Motor neuron (in vitro differentiated cells): Measurements from ENCODE around the gene TAF1B. TPM values are rescaled to one million over a fixed set of nuclear protein-coding genes. Genes with fewer than 3 reads are reported as not detected.

Experiments
- ATAC-seq, 8 experiments: fragments of 200-7000 bp; cut with Tn5 transposase; replicated peaks in 6 of 8; 2 replicates each; pipeline ENCODE4 v1.8.0; 2021; ENCODE audit warnings: mild to moderate bottlenecking in 8 of 8, moderate library complexity in 8 of 8
- H3K27ac ChIP-seq, 2 donors: fragments of 250-450 bp; sonication (Bioruptor Pico); 2 replicates each; pipeline ENCODE4 v1.9.0; 2021; ENCODE audit warnings: antibody characterized with exemption in 2 of 2, mild to moderate bottlenecking in 2 of 2, moderate library complexity in 1 of 2
- H3K4me1 ChIP-seq, 2 donors: fragments of 250-450 bp; sonication (Bioruptor Pico); replicated peaks in 1 of 2; 2 replicates each; pipeline ENCODE4 v1.6.1; 2021; ENCODE audit warnings: antibody characterized with exemption in 2 of 2, mild to moderate bottlenecking in 2 of 2, moderate library complexity in 1 of 2
- H3K4me3 ChIP-seq, 5 donors: fragments of 250-450 bp; sonication (Bioruptor Pico); 2 replicates each; pipeline ENCODE4 v1.9.0; 2021; ENCODE audit warnings: antibody characterized with exemption in 5 of 5, mild to moderate bottlenecking in 5 of 5, moderate library complexity in 4 of 5
- WGBS, 10 experiments: fragments of 450-650 bp; shearing (Covaris generic); methylation state at CpG; one replicate each; pipeline ENCODE4 v1.0.0; 2022; 5-methylcytosine and 5-hydroxymethylcytosine counted together
- in situ Hi-C, 9 experiments: fragments of 400-800 bp; cut with MboI; loops; one replicate each; pipeline ENCODE4 v1.15.0; 2021; ENCODE audit warnings: low sequenced_read_pairs in 9 of 9, low pct_unique_long_range_greater_than_20kb in 2 of 9; ENCODE audit not compliant: unreplicated experiment in 9 of 9
- total RNA-seq, 8 experiments: library from RNA; unstranded; fragments of 300-600 nt; gene quantifications; 2 replicates each; pipeline versions ENCODE4 v1.2.3 to v1.2.4, GENCODE V29; 2022

TAF1B gene
- total RNA-seq, 8 experiments from 2014 or later = 11.8 to 33.1 (median 16.8) TPM

DNA sequence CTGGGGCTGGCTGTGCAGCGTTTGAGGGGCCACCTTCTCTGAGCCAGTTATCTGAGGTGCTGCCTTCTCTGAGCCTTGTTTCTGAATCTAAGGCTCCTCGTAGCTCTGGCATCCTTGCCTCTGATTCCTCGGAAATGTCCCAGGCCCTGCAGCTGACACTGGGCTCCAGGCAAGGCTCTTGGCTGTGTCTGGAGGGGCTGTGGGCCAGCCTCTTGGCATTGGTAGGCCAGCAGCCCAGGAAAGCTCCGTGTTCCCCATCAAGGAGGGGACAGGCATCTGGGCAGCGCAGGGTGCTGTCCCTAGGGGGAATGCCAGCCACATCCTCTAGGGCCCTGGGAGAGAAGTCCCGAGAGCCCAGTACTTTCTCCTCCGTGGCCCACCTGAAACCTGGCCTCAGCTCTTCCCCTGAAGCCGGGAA lies 40.7 kb upstream of the TAF1B start:
- in situ Hi-C loops = loop anchor here in 5 of 9 experiments (25.0 kb wide), 3 partner anchors 235 to 635 kb away; partner anchors contain the start of genes KLF11 (in 3 of the 5) and ODC1 (in 1 of the 5)
- ATAC-seq = no peak
- peaks cover 3 to 13% of the 10 kb centered on the region in 2 donors for H3K4me1 ChIP-seq

DNA sequence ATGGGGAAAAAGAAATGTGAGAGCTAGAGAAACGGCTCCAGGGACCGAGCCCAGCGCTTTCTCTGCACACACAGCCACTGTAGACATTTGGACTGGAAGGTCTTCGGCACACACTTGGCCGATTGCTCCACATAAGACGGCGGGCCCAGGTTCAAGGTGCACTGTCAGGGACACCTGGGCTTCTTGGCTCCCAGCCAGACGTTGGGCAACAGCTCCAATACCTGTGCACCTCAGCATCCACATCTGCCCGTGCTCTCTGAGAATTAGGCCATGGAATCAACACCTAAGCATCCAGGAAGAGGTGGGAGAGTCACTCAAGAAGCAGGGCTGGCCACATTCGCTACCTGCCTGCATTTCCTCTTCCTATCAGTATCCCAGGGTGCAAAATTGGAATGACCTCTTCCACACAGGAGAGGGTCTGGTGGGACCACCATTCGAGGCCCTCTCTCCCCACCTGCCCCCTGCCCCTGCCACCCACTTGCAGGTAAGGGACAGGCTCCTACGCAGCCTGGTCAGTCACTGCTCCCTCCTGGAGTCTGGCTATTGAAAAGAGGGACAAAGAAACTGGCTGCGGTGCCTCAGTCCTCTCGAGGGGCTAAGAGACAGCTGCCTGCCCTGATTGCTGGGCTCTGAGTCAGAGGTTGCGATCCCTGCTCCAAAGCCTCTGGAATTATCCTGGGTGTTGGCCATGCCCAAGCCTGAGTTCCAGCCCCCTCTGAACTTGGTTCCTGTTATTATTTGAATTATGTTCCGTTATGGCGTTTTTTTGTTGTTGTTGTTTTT lies 40.1 kb upstream of the TAF1B start:
- peaks cover 3 to 13% of the 10 kb centered on the region in 2 donors for H3K4me1 ChIP-seq
- in situ Hi-C loops = loop anchor here in 5 of 9 experiments (25.0 kb wide), 3 partner anchors 234 to 634 kb away; partner anchors contain the start of genes KLF11 (in 3 of the 5) and ODC1 (in 1 of the 5)
- 53 to 100% (median 68%) methylated on average over 2 to 11 of the region's 17 CpGs; no CpG with 5 or more reads in 3 of the 10 experiments for WGBS, 10 experiments

More for the DNA sequence above, 40.7 kb upstream of the TAF1B start:
- no peak overlapping the region for H3K27ac ChIP-seq
- H3K4me3 ChIP-seq = no peak overlapping the region
- 27 to 100% (median 87%) methylated on average over 1 to 6 of the region's 8 CpGs; no CpG with 5 or more reads in 2 of the 10 experiments for WGBS, 10 experiments

DNA sequence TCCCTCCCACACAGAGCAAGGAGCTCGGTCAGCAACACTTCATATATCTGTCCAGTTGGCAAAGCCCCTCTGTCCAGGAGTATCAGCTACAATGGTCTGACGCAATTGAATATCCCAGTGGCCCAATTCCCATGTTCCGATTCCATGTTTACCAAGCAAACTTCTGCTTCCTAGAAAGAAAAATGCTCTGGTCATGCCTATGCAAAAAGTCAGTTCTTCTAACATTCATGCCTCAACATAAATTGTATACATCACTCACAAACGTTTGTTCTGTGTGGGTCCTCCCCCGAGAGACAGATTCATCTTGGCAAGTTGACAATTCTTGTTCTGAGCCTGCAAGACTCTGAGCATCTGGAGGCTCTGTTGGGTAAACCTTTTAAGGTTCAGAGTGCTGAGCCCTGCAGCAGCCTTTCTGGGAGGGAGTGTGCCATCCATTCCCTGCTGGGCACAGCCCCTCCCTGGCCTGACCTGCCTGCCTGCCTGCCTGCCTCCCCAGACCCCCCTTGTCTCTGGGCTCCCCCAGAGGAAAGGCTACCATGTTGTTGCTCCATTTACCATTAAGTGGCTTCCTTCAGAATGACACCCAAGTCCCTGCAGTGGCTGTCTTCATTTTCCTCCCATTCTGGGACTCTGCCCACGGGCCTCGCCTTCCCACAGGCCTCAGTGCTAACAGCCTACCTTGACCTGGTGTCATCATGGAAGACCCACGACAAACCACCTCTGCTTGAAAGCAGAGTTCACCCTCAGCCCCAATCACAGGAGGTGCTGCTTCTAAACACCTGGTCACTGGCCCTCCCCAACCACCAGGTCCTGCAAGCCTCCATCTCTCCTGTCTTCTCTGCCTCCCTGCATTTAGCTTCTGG lies 37.6 kb upstream of the TAF1B start:
- in situ Hi-C loops = loop anchor here in 5 of 9 experiments (25.0 kb wide), 3 partner anchors 232 to 632 kb away; partner anchors contain the start of genes KLF11 (in 3 of the 5) and ODC1 (in 1 of the 5)
- H3K4me3 ChIP-seq = no peak overlapping the region
- ATAC-seq = peak in 5 of 8 experiments; percentile 9 to 53 (median 26)
- 0 to 80% (median 52%) methylated on average over 1 to 5 of the region's 8 CpGs; no CpG with 5 or more reads in 3 of the 10 experiments for WGBS, 10 experiments
- H3K4me1 ChIP-seq = peaks cover 2 to 13% of the 10 kb centered on the region in 2 donors
- no peak overlapping the region for H3K27ac ChIP-seq

More for the DNA sequence above, 40.1 kb upstream of the TAF1B start:
- H3K27ac ChIP-seq = no peak overlapping the region
- no peak for ATAC-seq
- no peak overlapping the region for H3K4me3 ChIP-seq

DNA sequence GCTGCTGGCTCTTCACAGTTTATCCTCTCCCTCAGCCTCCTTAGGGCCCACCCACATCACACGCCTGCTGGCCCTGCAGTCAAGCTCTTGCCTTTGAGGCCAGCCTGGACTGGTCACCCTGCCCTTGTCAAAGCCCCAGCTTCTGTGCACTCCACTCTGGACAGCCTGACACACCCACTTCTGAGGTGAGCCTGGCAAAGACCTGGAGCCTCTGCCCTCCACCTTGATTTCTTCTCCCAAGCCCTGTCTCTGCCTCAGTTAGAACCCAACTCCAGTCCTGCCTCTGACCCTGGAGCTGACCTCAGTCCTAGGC lies 37.0 kb upstream of the TAF1B start:
- in situ Hi-C loops = loop anchor here in 5 of 9 experiments (25.0 kb wide), 3 partner anchors 231 to 631 kb away; partner anchors contain the start of genes KLF11 (in 3 of the 5) and ODC1 (in 1 of the 5)
- WGBS, 10 experiments = 60 to 71% methylated on average over 1 of the region's 1 CpG; no CpG with 5 or more reads in 8 of the 10 experiments
- Histone ChIP-seq H3K4me3 (no peak overlapping the region), H3K4me1 (peaks cover 0 to 11% of the 10 kb centered on the region in 2 donors), H3K27ac (no peak overlapping the region)
- ATAC-seq = no peak

DNA sequence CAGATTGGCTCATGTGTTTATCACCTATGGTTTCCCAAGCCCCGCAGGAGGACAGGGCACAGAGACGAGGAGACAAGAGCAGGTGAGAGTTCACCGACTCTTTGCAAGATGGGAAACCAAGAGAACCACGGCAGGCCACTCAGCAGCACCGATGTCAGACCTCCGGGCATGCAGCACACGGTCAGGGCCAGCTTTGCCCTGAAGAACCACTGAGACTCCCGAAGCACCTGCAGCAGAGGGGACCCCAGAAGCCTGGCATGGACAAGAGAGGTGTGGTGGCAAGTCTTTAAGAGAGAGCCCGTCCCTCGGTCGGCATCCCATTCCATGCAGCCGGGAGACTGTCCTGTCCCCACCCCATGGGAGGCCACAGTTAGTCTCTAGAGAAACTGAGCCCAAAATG lies 36.6 kb upstream of the TAF1B start:
- H3K4me1 ChIP-seq = peaks cover 0 to 11% of the 10 kb centered on the region in 2 donors
- WGBS, 10 experiments = 90 to 100% (median 94%) methylated on average over 1 to 3 of the region's 12 CpGs; no CpG with 5 or more reads in 7 of the 10 experiments
- H3K27ac ChIP-seq = no peak overlapping the region
- H3K4me3 ChIP-seq = no peak overlapping the region
- in situ Hi-C loops = loop anchor here in 5 of 9 experiments (25.0 kb wide), 3 partner anchors 231 to 631 kb away; partner anchors contain the start of genes KLF11 (in 3 of the 5) and ODC1 (in 1 of the 5)
- ATAC-seq = no peak

DNA sequence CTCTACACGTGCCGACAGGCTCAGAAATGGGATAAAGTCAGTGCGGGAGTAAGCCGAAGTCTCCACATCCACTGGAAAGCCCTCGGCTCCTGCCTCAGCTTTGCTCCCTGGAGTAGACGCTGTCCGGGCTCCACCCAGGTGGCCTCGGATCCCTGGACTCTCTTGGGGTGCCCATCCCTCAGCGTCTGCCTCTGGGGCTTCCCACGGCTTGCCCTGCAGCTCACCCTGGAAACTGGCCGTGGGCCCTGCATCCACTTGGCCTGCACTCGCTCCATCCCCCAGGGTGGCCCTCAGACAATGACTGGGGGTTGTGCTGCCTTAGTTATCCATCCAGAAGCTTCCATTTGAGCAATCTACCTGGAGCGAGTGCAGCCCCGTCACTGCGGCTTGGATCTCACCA lies 36.2 kb upstream of the TAF1B start:
- no peak overlapping the region for H3K4me3 ChIP-seq
- peaks cover 0 to 11% of the 10 kb centered on the region in 2 donors for H3K4me1 ChIP-seq
- WGBS, 10 experiments = 86 to 100% (median 90%) methylated on average over 1 to 13 of the region's 15 CpGs; no CpG with 5 or more reads in 4 of the 10 experiments
- in situ Hi-C loops = loop anchor here in 5 of 9 experiments (25.0 kb wide), 3 partner anchors 230 to 630 kb away; partner anchors contain the start of genes KLF11 (in 3 of the 5) and ODC1 (in 1 of the 5)
- no peak for ATAC-seq
- no peak overlapping the region for H3K27ac ChIP-seq

DNA sequence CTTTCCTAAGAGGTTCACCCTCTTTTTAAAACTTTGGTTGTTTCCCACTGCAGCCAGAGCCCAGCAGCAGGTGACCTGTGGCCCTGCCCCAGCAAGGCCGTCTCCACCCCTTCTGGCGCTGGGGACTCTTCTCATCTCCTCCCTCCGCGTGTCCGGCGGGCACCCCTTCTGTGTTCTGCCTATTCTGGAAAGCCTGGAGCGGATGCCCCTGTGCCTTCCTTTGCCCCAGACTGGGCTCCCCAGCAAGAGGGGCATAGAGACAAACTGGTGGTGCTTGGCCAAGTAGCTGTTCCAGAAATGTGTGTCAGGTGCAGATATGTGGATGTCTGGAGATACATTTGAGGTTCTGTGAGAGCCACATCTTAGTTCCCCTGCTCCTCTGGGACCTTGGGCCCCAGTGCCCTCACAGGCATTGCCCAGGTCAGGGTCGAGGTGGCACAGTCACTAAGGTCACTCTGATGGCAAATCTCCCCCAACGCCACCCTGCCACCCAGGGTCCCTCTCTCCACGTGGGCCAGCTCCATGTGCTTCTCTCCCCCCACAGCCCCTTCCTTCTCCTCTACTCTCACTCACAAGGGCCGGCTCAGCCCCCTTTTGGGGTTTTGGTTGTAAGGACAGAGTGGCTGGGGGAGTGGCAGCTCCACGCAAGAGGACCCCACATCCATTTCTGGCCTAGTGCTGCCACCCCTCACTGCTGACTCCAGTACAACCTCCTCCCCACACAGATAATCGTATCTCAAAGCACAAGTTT lies 35.5 kb upstream of the TAF1B start:
- WGBS, 10 experiments = 78 to 90% (median 86%) methylated on average over 3 to 4 of the region's 13 CpGs; no CpG with 5 or more reads in 6 of the 10 experiments
- H3K27ac ChIP-seq = no peak overlapping the region
- in situ Hi-C loops = loop anchor here in 5 of 9 experiments (25.0 kb wide), 3 partner anchors 230 to 630 kb away; partner anchors contain the start of genes KLF11 (in 3 of the 5) and ODC1 (in 1 of the 5)
- ATAC-seq = no peak
- H3K4me3 ChIP-seq = no peak overlapping the region
- peaks cover 0 to 11% of the 10 kb centered on the region in 2 donors for H3K4me1 ChIP-seq

DNA sequence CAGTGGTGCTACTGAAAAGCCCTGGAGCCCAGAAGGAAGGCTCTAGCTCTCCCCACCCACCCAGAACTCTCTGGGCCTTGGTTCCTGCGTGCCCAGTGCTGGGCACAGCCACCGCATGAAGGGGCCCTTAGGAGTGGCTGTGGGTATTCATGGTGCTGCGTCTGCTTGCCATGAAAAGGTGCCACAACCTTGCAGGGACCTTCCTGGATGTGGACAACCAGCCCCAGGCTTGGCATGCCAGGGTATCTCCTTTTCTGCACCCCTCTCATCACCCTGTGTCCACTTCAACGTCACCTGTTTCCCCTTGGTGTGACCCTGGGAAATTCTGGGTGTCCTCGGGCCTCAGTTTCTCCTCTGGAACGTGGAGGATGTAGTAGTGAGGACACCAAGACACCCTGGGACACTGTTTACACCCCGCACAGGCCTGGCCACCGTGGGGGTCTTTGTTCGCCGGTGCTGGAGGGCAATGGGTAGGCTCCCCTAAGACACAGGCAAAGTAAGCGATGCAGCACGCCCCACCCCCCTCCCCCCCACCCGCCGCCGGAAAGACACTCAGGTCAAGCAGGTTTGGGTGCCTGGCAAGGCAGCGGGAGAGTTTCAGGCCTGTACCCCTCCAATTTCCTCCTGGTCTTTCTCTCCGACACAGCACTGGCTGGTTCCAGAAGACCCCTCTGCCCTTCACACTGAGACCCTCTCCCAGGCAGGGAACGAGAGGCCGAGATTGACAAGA lies 34.8 kb upstream of the TAF1B start:
- WGBS, 10 experiments = 53 to 100% (median 73%) methylated on average over 1 to 4 of the region's 19 CpGs; no CpG with 5 or more reads in 6 of the 10 experiments
- Histone ChIP-seq H3K4me3 (no peak overlapping the region), H3K27ac (no peak overlapping the region), H3K4me1 (peaks cover 0 to 11% of the 10 kb centered on the region in 2 donors)
- in situ Hi-C loops = loop anchor here in 5 of 9 experiments (25.0 kb wide), 3 partner anchors 229 to 629 kb away; partner anchors contain the start of genes KLF11 (in 3 of the 5) and ODC1 (in 1 of the 5)
- no peak for ATAC-seq

DNA sequence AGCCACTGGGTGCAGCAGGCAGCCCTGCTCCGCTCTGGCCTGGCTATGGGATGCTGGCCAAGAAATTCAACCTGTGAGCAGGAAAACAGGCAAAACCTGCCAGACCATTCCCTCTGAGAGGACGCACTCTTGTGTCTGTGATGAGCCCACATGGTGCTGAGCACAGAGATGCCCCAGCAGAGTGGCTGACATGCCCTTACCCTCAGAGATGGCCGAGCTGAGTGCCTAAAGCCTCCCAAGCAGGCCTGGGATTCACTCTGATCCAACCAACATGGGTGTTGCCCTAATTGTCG lies 34.3 kb upstream of the TAF1B start:
- no peak for ATAC-seq
- peaks cover 0 to 11% of the 10 kb centered on the region in 2 donors for H3K4me1 ChIP-seq
- in situ Hi-C loops = loop anchor here in 5 of 9 experiments (25.0 kb wide), 3 partner anchors 228 to 628 kb away; partner anchors contain the start of genes KLF11 (in 3 of the 5) and ODC1 (in 1 of the 5)
- 40 to 100% (median 90%) methylated on average over 1 of the region's 4 CpGs; no CpG with 5 or more reads in 6 of the 10 experiments for WGBS, 10 experiments
- H3K27ac ChIP-seq = no peak overlapping the region
- no peak overlapping the region for H3K4me3 ChIP-seq

DNA sequence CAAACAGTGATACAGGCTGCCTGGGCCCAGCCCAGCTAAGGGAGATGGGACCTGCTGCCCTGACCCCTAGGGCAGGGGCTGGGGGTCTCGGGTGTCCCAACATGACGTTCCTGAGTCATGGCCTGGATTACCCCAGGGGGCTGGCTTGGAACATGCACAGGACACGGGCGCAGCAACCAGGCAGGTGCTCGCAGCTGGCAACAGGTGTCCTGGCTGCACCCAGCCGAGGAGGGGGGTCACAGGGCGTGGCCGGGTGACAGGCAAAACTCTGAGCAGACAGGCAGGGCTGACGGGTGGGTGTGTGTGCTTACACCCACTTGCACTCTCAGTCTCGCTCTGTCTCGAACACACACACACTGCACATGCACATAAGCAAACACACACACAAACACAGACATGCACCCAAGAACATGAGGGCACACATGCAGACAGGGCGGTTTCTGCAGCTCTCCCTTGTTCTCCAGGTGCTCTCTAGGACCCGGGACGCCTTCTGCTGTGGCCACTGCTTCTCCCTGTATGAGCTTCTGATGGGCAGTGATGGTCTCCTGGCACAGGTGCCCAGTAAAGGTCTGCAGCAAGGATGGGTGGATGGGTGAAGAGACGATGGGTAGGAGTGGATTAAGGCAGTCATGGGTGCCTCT lies 33.7 kb upstream of the TAF1B start:
- in situ Hi-C loops = loop anchor here in 5 of 9 experiments (25.0 kb wide), 3 partner anchors 228 to 628 kb away; partner anchors contain the start of genes KLF11 (in 3 of the 5) and ODC1 (in 1 of the 5)
- ATAC-seq = no peak
- Histone ChIP-seq H3K4me3 (no peak overlapping the region), H3K27ac (no peak overlapping the region), H3K4me1 (peaks cover 0 to 11% of the 10 kb centered on the region in 2 donors)
- WGBS, 10 experiments = 20 to 100% (median 63%) methylated on average over 1 to 7 of the region's 15 CpGs; no CpG with 5 or more reads in 5 of the 10 experiments

DNA sequence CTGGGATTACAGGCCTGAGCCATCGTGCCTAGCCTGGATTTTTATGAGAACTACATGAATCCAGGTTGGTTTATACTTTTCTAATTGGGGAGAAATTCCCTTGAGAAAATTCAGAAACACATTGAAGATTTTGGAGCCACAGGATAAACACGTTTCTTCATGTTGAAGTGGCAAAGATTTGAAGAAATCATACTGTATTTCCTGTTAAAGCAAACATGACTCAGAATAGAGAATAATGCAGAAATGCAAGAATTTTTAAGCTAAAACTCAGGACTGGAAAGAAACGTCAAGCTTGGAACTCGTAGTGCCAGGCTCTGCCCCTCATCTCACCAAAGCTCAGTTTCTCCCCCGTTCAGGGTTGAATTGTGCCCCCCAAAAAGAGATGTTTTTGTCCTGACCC lies 32.1 kb upstream of the TAF1B start:
- ATAC-seq = peak in 2 of 8 experiments; percentile 11 to 50
- 0 to 86% (median 45%) methylated on average over 2 to 5 of the region's 5 CpGs; no CpG with 5 or more reads in 2 of the 10 experiments for WGBS, 10 experiments
- H3K4me1 ChIP-seq = peaks cover 0 to 1% of the 10 kb centered on the region in 2 donors

More for the DNA sequence above, 32.1 kb upstream of the TAF1B start:
- H3K4me3 ChIP-seq = no peak overlapping the region
- no peak overlapping the region for H3K27ac ChIP-seq
- in situ Hi-C loops = loop anchor here in 5 of 9 experiments (25.0 kb wide), 3 partner anchors 226 to 626 kb away; partner anchors contain the start of genes KLF11 (in 3 of the 5) and ODC1 (in 1 of the 5)
